CD4-positive, alpha-beta T cell treated with Interleukin-2 at 100 ng/mL for 4 hours (primary cell): ENCODE measurements around the gene ARHGAP42.

Experiments used
- DNase-seq: peaks from one replicate; pipeline ENCODE4 v3.0.0-alpha.2; 2020; ENCODE audit warnings: low spot score

Gene ARHGAP42

DNA sequence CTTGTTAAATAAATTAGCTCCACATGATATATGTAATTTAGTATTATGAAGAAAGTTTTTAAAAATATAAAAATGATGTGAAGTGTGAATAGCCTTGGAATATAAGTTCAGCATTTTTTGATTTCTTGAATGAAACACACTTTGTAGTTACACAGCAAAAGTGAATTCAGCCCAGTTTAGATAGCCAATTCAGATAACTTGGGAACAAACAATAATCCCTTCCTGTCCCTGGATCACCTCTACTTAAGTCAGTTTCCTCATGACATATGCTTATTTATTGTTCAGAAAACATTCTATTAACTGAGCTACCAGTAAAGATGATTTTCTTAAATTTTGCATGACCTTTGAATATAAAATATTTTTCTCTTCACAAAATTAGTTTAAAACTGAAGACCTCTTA lies 335.2 kb downstream of the ARHGAP42 start:
- DNase-seq: no peak

DNA sequence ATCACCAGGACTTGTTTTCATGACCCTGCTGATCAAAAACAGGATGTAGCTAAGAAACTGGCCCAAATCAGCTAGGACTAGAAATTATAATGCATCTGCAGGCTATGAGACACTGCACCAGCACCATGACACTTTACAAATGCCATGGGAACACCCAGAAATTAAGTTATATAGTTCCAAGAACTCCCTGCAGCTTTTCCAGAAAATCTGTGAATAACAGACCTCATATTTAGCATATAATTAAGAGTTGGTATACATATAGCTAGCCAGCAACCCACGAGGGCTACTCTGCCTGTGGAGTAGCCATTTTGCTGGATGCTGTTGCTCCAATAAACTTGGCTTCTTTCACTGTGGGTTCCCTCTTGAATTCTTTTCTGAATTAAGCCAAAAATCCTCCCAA lies 341.6 kb downstream of the ARHGAP42 start:
- DNase-seq: no peak

DNA sequence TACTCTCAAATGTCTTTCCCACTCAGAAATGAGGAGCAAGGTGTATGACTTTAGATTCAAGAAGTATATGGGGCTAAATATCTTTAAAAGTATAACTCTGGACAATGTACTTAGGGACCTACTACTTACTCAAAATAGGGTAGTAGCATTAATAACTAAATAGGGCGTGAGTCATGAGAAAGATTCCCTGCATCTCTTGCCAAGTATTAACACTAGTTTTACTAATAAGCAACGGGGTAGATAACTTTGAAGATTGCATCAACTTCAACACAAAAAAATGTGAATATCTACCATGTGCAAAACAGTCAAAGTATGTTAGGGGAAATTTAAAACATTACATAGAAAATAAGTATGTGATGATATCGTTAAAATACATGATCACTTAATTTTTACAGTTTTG lies 342.9 kb downstream of the ARHGAP42 start:
- no peak for DNase-seq

DNA sequence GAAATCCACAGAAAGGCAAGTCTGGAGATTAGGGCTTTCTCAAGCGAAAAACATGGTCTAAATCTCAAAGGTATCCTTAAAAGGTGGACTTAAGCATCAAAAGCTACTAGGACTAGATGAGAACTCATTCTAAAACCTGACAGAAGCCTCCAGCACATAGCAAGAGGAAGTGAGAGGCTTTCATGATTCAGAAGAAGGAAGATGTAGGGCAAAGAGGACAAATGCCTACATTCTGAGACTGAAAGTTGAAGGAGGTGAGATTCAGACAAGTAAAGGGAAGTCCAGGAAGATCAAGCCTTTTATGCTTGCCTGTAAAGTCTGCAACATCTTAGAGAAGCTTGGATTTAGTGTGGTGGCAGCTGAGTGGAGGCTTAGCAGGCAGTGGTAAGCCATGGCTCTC lies 343.6 kb downstream of the ARHGAP42 start:
- no peak for DNase-seq

DNA sequence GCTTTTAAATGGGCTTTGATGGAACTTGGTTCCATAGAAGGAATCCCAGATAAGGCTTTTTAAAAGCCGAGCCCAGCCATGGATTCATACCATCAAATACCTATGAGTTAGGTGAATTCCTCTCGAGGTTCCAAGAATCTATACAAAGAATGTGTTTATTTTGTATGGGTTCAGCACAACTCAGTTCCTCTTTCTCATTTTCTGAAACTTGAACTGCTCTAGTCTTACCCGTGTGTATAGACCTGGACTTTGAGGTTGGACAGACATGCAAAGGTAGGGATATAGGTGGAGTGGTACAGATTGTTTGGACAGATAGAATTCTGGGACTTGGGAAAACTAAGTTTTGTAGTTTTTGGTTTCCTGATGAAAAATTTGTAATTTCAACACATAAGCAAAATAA lies 344.6 kb downstream of the ARHGAP42 start:
- no peak for DNase-seq

DNA sequence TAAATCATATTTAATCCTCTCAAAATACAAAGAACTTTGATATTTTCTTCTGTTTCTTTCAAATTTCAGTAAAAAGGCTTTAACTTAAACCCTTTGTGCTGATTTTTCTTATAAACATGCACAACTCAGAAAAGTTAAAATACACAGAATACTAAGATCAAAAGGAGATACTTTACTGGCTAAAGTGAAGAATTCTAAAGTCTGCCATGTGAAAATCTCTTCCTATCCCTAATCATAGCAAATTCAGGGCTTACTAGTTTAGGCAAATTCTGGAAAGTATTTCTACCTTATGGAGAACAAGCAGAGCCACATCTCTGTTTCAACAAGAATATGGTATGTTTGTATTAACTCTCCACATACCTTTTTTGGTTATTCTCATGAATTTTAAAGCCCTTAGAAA lies 345.9 kb downstream of the ARHGAP42 start:
- DNase-seq: no peak

DNA sequence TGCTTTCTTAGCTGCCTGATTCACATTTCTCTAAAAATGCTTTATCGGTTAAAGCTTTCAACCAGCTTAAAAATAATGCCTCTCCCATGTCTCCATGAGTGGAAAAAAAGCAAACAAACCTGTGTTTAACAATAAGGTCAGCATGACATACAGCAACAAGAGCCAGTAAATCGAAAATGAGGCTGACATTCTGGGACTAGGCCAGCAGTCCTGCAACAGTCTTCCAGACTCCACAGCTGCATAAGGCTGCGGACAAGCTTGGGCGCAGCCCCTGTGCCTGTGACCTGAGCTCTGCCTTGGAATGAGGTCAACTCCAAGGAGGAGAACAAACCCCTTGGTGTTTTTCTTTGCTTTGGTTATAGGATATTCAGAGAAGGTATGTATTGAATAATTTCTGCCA lies 347.0 kb downstream of the ARHGAP42 start:
- DNase-seq: no peak

DNA sequence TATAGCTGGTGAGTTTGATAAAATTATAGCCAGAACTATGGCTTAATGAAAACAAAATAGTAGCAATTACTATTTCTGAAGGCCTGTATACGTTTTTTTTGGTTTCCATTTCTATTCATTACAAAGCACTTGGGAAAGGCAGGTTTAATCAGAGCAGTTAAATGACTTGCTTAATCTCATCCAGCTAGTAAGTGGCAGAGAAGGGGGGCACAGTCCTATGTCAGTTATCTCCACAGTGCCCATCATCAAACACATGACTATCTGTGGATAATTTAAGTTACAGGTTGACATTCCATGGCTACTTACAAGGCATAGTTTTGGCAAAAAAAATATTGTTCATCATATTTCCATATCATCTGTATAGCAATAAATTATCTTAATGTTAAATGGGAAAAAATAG lies 348.8 kb downstream of the ARHGAP42 start:
- no peak for DNase-seq
